Bone marrow (tissue), 2 donors: ENCODE measurements around the gene STK17A.

Experiments
- DNase-seq, 2 donors: peaks; one replicate each; lab custom pipeline; 2025; lab: John Stamatoyannopoulos, UW

STK17A gene

GRCh38 chr7:43582503-43583423 is at the start of gene STK17A:
Gene STK17A, plus strand, starts transcription at chr7:43583108. Its CDS starts 136 bp downstream, at chr7:43583244.
- peak; percentile 79 to 91 for DNase-seq

- DNase-seq = no peak
These were observed 49.0 kb upstream of the STK17A start for GRCh38 chr7:43533801-43534479.

DNA sequence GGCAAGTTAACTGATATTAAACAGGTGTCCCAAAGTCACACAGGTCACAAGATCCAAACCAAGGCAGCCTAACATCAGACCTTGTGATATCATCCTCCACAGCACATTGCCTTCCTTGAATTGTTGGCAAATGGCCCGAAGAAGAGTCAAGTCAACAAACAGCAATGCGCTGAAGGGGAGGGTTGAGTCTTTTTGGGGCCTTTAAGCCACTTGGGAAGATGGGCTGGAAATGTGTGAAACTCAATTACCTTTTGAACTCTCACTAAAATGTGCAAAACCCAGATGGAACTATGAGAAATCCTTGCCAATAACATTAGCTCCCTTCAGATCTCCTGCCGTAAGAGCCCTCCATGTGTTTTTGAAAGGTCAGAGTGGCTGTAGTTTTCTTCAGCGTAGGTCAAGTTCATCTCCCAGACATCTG is 47.9 kb upstream of the STK17A start:
- DNase-seq = no peak

GRCh38 chr7:43535810-43536585 is 46.9 kb upstream of the STK17A start:
- DNase-seq = no peak

DNA sequence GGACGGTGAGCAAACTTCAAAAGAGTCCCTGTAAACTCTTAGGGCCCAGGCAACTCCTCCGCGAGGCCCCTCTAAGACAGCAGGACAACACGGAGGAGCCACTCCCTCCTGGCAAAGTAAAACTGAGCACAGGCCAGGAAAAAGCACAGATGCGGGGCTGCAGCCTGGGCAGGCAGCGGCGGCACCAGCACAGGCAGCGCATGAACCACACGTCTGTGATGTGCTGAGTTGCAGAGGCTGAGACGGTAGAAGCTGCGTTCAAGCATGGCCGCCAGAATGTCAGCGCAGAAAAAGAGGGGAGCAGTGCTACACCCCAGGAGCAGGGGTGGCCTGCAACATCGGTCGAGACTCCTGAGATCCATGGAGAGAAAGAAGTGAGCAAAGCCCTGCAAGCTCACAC is 46.1 kb upstream of the STK17A start:
- DNase-seq = no peak

DNA sequence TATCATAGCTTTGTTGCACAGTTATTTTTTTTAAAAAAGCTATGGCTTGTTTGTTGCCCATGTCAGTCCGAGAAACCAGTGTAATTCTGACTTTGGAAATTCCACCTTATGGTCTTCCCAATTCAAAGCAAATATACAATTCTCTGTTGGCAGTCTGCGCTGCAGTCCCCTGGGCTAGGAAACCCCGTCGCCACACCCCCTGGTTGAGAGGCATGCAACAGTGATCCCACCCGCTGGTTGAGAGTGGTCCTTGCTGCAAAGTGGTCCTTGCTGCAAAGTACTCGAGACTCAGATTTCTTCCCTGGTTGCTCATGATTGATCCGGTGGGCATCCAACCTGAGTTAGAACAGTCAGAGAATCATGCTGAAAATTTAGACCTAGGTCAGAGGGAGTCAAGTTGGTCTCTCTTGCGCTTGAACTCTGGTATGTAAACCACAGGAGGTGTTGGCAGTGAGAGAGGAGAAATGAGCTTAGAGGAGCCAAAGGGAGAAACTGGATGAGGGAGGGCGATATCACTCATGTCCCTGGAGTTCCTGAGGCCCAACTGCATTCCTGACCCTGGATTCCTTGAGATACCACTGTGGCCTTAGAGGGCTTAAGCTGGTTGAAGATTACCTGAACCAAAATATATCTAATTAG is 45.0 kb upstream of the STK17A start:
- no peak for DNase-seq

GRCh38 chr7:43538404-43538771 is 44.5 kb upstream of the STK17A start:
- DNase-seq = no peak

DNA sequence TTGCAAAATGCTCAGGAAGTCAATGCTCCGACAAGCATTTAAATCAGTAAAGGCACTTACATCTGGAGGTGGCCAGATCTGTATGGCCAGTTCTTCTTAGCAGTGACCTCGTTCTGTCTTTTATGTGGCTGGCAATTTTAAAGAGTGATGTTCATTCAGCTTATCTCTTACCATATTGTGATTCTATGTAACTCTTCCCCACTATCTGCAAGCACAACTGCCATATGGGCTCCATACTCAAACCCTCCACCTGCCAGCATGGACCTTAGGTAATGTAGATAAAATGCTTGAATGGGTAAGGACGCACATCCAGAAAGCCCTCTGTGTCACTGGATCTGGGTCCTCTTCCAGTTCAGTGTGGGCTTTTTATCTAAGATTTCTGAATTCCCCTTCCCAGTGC is 42.4 kb upstream of the STK17A start:
- no peak for DNase-seq

GRCh38 chr7:43542716-43543115 is 40.2 kb upstream of the STK17A start:
- no peak for DNase-seq

- no peak for DNase-seq
These were observed 36.7 kb upstream of the STK17A start for GRCh38 chr7:43546231-43546630.

DNA sequence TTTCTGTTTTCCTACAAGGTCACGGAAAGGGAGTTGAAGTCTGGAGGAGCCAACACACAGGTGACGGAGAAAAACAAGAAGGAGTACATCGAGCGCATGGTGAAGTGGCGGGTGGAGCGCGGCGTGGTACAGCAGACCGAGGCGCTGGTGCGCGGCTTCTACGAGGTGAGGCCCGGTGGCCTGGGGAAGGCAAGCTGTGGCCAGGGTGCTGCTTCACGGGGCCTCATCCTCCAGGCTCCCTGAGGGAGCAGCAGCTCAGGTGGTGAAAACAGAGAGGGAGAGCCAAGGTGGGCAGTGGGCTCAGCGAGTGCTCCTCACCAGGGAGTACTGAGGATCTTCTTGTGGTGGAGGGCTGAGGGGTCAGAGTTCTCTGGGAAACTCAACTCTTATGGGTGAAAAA is 32.5 kb upstream of the STK17A start:
- DNase-seq = no peak

DNA sequence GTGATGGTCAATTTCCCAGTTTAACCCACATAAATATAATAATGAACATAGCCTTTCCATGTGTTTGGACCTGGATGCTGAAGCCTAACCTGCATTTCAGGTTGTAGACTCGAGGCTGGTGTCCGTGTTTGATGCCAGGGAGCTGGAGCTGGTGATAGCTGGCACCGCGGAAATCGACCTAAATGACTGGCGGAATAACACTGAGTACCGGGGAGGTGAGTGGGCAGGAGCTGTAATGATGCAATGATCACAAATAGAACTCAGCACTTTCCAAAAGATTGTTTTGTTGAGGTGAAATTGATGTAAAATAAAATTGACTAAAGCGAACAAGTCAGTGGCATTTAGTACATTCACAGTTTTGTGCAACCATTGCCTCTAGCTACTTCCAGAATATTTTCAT is 30.8 kb upstream of the STK17A start:
- no peak for DNase-seq

GRCh38 chr7:43553999-43554398 is 28.9 kb upstream of the STK17A start:
- no peak for DNase-seq

DNA sequence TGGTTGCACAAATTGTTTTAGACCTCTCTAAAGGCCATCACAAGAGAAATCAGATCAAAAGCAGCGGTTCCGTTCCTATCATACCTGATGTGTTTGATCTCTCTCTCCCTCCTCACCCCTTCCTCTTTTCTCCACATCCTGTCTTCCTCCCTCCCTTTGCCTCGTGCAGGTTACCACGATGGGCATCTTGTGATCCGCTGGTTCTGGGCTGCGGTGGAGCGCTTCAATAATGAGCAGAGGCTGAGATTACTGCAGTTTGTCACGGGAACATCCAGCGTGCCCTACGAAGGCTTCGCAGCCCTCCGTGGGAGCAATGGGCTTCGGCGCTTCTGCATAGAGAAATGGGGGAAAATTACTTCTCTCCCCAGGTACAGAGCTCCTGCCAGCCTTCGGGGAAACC is 28.5 kb upstream of the STK17A start:
- no peak for DNase-seq

GRCh38 chr7:43557831-43558495 is 24.9 kb upstream of the STK17A start:
- DNase-seq = no peak

- no peak for DNase-seq
These were observed 23.6 kb upstream of the STK17A start for GRCh38 chr7:43559171-43559945.

- DNase-seq = no peak
These were observed 23.0 kb upstream of the STK17A start for GRCh38 chr7:43559946-43560335.

- DNase-seq = no peak
These were observed 22.1 kb upstream of the STK17A start for GRCh38 chr7:43560742-43561330.

DNA sequence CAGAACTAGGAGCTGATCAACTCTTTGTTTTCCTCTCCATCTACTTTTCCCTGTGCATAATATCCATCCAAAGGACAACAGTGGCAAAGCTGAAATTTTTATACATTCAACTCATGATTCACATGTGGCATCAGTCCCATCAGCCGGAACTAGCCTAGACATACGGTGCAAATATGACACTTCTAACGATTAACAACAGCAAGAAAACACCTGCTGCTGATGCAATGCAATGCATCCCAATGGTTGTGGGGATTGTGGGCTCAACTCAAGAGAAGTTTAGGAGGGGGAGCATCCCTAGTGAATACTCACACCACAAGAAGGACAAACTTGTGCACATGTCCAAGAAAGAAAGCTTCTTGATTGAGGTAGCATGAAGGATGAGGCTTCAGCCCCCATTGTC is 20.5 kb upstream of the STK17A start:
- DNase-seq = no peak

DNA sequence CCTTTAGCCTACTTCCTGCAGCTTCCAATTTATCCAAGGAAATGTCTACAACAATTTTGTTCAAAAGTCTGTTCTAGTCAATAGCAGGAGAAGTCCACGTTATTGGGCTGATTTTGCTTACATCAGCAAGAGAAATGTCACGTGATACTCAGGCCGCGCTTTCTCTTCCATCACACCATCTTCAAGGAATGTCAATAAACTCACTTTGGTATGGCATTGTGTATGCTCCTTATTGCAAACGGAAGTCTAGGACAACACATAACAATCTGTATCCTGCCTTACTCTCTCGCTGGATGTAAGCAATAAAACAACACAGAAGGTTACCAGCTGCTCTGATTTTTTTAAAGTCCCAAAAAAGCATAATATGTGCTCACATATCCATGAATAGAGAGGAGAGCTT is 17.1 kb upstream of the STK17A start:
- DNase-seq = no peak
